ENCODE measurements around the gene ZC3H15. TPM values are rescaled to one million over a fixed set of nuclear protein-coding genes. Genes with fewer than 3 reads are reported as not detected.

ZC3H15 gene
- total RNA-seq, result 78.2 TPM

DNA sequence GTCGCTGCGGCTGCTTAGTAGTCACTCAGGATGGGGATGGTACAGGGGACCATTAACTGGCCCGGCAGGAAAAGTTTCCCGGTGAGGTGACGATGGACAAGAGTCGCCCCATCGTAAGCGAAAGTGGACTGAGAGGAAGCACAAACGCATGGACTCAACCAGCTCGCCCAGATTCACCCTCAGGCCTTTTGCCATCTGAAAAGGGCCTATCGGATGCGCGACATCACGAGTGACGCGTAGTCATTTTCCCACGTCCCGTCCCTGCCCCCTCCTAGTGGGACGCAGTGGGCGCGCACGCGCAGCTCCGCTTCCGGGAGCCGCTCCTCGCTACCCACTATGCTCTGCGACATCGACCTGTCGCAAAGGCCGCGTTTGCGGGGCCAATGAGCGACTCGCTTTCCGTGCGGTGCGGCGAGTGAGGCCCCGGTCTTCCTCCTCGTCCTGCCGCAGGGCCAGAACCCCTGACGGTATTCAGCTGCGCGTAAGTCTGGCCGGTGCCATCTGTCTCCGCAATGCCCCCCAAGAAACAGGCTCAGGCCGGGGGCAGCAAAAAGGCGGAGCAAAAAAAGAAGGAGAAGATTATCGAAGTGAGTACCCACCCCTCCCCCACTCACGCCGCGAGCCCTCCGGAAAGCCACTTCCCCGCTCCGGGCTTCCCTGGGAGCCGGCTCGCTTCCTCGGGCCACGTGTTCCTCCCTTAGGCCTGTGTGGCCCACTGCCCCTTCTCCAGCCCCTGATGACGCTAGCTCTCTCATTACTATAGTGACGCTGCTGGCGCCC, at the start of gene ZC3H15:
TSS of gene ZC3H15 (plus strand) at position 390 of the 780 bp plus-strand sequence. CDS start at position 513, 123 bp downstream.

Other genes with a start within 250 kb of the ZC3H15 start
- 69.4 TPM for gene ITGAV, start 103.8 kb downstream of the ZC3H15 start, total RNA-seq
- 152 TPM for gene FAM171B, start 207.8 kb downstream of the ZC3H15 start, total RNA-seq

Data from diencephalon (tissue), 1 donor.